Putamen (tissue), 1 donor: Measurements from ENCODE around the gene SAT2.

Experiments
- DNase-seq: peaks from one replicate; pipeline ENCODE4 v3.0.0-alpha.2; 2016; ENCODE audit warnings: low spot score

Gene SAT2

DNA sequence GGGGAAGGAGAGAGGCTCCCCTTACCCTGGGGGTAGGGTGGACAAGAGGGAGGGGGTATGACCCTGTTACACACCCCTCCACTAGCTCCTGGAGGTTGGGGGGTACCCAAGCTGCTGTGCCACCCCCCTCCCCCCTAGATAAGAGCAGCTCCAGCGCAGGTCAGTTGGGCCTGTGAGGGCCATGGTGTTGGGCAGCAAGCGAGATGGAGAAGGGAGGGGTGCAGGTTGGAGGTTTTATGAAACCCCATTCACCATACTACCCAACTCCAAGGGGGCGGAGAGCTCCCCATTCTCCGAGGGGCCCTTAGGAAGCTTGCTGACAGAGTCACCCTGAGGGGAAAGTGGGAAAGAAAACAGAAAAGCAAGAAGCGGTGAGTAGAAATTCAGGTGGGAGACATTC, 36.0 kb downstream of the SAT2 start:
- DNase-seq, result no peak

DNA sequence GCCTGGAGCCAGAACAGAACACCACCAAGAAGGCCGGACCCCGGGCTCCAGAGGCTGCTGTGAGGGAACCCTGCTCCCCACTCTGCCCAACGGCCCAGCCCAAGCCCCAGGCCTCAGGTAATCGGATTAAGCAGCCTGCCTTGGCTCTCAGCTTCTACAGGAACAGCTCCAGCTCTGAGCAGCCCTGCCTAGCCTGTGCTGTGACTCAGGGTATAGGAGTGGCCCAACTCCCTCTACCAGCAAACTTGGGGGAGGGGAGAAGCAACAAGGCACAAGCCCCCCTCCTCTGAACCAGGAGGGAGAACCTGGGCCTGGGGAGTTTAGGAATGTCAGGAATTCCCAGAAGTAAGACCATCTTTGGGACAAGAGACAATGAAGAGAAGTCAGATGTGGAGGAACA, 36.9 kb downstream of the SAT2 start:
- DNase-seq, result no peak

- no peak for DNase-seq
Observed at GRCh38 chr17:7589891-7590691, 37.5 kb downstream of the SAT2 start, which contains the start of gene SOX15. TSS of gene SOX15 (minus strand) at chr17:7590094. CDS start at chr17:7589676, 418 bp downstream.

DNA sequence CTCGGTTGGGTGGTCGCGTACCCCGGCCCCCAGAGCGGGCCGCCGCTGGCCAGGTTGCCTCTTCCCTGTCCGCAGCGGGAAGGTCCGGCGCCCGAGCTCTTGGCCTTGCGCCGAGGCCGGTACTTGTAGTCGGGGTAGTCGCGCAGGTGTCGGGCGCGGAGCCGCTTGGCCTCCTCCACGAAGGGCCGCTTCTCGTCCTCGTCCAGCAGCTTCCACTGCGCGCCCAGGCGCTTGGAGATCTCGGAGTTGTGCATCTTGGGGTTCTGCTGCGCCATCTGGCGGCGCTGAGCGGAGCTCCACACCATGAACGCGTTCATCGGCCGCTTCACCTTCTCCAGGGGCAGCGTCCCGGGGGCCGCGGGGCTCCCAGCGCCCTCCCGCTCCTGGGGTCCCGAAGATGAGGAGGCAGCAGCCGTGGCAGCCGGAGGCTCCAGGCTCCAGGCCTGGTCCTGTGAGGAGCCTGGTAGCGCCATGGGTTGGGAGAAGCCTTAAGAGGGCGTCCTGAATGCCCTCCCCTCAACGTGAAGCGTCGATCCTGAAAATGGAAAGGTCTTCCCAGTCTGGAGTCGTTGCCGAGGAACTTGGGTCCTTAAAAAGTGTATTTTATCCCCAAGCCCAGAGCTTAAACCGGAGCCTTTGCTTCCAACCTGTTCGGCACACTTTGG, 38.3 kb downstream of the SAT2 start:
- peak; percentile 81 for DNase-seq

DNA sequence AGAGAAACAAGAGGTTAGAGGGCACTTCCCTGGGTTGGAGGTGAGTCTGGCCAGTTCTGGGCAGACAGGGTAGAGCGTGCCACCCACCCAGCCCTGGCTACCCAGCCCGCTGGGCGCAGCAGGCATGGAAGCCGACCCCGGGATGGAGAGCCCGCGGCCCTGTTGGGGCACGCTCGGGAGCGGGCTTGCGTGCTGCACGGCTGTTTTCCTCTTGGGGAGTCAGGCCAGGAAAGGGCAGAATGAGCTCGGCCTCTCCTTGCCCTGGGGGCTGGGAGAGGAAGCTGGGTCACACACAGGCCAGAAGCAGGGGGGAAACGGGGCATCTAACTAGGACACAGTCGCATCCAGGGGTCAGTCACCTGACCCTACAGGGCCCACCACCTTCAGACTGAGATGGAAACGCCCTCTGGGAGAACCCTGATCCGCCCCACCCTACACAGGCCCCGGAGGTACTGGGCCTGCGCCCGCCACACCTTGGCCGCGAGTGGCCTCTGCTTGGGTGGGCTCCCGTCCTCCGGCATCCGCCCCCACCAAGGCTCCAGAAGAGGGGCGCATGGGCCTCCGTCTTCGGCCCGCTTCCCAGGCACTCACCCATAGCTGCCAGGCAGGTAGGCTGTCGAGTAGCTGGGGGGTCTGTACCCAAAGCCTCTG, 38.9 kb downstream of the SAT2 start:
- DNase-seq, result no peak

GRCh38 chr17:7587420-7588151, 40.0 kb downstream of the SAT2 start:
- DNase-seq, result no peak

GRCh38 chr17:7586673-7587419, 40.8 kb downstream of the SAT2 start:
- DNase-seq, result no peak

DNA sequence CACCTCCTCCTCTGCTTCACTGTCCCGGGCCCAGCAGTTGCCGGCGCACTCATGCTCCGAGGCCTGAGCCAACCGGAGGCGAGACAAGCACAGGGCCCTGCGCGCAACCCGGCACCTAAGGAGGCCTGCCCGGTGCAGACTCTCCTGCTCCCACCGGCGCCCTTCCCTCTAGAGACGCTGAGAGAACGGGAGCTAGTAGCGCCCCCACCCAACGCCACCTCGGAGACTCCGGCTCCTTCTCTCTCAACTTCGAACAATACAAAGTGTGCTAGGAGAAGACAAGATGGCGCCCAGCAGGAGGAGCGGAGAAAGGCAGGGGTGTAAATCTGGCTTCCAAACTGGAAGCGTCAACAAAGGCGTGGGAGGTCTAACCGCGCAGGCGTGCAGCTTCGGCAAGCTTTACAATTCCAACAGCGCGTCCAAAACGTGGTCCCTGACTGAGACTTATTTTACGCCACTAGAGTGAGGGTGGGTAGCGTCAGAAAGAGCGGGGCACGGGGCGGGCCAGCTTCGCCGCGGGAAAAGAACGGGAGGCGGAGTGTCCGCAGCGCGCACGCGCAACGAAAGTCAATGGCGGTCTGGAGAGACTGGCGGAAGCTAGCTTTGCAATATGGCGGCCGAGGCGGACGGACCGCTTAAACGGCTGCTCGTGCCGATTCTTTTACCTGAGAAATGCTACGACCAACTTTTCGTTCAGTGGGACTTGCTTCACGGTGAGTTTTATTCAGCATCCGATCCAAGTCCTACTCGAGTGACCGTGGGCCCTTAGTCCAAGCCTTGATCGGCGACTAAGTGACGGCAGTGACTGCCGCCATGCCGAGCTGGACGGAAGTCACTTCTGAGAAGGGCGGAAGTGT, 44.1 kb downstream of the SAT2 start, which contains the start of gene MPDU1:
Gene MPDU1, plus strand, starts transcription at position 600 of the 857 bp plus-strand sequence. Its CDS starts 11 bp downstream, at position 611.
- peak; percentile 96 for DNase-seq

DNA sequence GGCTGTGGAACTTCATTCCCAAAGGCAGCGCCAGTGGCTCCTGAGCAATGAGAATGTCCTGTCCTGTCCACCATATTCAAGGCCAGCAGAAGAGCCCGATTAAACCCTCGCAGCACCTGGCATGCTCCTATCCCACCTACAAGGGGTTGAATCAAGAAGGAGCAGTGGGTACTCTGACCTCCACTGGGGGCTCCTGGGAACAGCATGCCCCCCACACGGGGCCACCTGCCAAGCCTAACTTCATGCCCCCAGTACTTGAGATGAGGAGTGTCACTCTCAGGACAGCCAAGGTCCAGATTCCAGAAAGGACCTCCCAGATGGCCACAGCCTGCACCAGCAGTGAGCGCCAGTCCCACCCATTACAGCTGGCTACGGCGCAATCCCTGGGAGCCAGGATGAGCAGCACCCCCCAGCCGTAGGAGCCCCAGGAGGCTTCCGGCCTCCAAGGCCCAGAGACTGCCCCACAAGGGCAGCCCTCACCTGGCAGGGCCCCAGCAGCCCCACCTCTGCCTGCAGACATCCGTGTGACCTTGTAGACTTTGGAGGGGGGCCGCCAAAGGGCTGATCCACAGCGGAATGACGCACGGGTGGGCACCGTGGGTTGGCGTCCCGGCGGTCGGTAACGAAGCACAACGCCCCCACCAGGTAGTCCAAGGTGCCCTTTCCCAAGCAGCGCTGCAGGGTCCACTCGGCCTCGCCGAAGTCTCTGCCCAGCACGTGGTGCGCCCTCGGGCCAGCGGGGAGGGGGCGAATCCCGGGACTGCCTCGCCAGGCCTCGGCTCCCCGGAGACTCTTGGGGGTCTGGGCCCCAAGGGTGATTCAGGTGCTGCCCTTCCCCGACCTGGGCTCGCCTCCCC, 45.0 kb downstream of the SAT2 start:
- no peak for DNase-seq

GRCh38 chr17:7580604-7581575, 46.7 kb downstream of the SAT2 start:
- no peak for DNase-seq

- DNase-seq, result no peak
Observed at GRCh38 chr17:7579834-7580603, 47.6 kb downstream of the SAT2 start.

GRCh38 chr17:7579001-7579833, 48.4 kb downstream of the SAT2 start, which contains the start of gene CD68:
TSS of gene CD68 (plus strand) at chr17:7579638. CDS start at chr17:7579678, 40 bp downstream.
- peak; percentile 35 for DNase-seq

DNA sequence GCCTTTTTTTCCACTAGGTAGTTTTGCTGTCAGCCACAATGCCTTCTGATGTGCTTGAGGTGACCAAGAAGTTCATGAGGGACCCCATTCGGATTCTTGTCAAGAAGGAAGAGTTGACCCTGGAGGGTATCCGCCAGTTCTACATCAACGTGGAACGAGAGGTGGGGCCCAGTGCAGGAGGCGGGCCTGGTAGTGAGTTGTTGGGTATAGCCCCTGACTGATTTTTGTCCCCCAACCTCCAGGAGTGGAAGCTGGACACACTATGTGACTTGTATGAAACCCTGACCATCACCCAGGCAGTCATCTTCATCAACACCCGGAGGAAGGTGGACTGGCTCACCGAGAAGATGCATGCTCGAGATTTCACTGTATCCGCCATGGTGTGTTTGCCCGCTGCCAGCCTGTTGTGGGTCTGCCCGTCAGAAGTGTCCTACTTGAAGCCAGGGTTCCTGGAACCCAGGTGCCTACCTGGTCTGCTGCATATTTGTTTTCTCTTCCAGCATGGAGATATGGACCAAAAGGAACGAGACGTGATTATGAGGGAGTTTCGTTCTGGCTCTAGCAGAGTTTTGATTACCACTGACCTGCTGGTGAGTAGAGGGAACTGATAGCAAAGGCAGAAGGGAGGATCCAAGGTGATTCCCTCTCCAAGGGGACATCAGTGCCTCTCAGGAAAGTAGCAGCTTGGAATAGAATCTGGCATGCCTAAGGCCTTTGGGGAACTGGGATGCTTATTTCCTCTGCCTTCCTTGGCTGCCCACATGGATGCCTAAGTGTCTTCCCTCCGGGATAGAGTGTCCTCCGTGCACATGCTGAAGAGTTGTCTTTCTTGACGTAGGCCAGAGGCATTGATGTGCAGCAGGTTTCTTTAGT, 50.1 kb downstream of the SAT2 start:
- DNase-seq, result no peak

DNA sequence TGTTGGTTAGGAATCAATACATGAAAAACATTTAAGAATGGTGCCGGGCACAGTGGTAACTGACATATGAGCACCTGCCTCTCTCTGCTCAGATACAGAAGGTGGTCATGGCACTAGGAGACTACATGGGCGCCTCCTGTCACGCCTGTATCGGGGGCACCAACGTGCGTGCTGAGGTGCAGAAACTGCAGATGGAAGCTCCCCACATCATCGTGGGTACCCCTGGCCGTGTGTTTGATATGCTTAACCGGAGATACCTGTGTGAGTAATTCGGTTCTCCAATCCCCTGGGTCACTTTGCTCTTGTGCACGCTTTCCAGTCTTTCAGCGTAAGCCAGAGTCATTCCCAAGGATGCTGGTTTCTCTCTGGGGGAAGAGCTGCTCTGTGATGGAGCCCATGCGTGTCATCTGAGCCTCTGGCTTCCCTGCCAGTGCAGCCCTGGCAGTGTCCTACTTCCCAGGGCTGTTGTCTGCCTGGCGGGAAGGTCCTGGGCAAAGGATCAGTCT, 51.1 kb downstream of the SAT2 start:
- DNase-seq, result no peak
